GM18858 (cell line): ENCODE data around the gene CBLC.

Experiments
- ATAC-seq: cut with Tn5 transposase; IDR thresholded peaks from one replicate; pipeline ENCODE4 v1.9.1; 2021; ENCODE audit not compliant: unreplicated experiment

Gene CBLC

DNA sequence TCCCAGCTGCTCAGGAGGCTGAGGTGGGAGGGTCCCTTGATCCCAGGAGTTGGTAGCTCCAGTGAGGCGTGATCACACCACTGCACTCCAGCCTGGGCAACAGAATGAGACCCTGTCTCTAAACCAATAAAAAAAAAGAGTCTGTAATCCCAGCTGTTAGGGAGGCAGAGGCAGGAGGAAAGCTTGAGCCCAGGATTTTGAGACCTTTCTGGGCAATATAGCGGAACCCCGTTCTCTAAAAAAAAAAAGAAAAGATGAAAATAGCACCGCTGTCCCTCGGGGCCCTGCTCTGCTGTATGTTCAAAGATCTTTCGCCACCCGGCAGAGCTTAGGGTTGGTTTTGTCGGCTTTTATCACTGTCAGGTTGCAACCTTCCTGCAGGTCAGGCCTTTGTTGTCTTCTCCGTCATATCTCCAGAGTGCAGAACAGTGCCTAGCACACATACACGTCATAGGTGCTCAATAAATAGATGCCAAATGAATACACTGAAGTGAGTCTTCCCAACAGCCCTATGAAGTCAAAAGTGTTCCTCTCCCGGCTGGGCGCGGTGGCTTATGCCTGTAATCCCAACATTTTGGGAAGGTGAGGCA lies 17.8 kb downstream of the CBLC start:
- ATAC-seq = no peak

DNA sequence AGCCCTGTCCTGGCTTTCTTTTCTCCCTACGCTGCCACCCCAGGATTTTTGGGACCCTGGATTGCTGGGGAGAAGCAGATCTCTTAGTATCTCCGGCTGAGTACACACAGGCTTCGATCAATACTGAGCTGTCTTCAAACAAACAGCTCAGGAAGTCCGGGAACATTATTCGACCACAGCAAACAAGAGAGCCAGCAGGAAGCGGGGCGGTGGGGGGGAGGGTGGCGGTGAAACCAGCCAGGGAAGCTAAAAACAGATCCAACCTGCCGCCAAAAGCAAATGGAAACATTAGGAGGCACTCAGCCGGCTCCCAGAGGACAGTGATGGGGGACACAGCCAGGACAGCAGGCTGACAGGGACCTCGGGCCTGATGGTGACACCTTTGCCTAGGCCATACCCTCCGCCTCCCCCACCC lies 19.0 kb downstream of the CBLC start:
- ATAC-seq = no peak

DNA sequence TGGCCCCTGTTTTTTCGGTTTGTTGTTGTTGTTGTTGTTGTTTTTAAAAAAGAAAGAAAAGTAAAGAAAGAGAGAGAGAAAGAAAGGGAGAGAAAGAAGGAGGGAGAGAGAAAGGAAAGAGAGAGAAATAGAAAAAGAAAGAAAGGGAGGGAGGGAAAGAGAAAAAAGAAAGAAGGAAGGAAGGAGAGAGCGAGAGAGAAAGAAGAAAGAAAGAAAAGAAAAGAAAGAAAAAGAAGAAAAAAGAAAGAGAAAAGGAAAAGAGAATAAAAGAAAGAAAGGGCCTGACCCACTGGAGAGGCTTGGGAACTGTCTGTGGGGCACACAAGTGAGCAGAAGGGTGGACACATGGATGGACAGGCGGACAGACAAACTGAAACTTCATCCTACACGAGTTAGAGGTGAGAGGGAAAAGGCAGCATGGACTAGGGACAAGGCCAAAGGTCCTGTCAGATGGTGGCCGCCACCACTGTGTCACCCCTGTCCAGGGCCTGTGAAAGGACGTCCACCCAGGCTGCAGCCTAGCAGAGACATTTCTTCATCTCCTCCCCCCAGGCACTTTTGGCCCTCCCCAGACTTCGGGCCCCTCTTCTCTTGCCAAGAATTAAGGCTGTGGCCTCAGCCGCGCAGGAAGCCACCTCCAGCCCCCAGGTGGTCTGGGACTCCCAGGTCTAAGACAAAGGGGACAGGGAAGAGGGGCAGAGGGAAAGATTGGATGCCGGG lies 22.1 kb downstream of the CBLC start:
- ATAC-seq = no peak

DNA sequence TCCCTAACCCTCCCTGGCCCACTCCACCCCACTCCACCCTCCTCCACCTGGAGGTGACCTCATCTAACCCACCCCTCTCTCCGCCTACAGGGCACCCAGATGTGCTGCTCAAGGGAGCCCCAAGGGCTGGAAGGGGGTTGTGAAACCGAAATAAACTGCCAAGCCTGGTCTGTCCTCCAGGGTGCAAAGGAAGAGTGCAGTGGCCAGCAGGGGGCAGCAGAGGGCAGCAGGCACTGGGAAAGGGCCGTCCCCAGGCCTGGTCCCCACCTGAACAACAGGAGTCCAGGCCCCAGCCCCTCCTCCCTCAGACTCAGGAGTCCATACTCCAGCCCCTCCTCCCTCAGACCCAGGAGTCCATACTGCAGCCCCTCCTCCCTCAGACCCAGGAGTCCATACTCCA lies 22.8 kb downstream of the CBLC start:
- ATAC-seq = no peak

DNA sequence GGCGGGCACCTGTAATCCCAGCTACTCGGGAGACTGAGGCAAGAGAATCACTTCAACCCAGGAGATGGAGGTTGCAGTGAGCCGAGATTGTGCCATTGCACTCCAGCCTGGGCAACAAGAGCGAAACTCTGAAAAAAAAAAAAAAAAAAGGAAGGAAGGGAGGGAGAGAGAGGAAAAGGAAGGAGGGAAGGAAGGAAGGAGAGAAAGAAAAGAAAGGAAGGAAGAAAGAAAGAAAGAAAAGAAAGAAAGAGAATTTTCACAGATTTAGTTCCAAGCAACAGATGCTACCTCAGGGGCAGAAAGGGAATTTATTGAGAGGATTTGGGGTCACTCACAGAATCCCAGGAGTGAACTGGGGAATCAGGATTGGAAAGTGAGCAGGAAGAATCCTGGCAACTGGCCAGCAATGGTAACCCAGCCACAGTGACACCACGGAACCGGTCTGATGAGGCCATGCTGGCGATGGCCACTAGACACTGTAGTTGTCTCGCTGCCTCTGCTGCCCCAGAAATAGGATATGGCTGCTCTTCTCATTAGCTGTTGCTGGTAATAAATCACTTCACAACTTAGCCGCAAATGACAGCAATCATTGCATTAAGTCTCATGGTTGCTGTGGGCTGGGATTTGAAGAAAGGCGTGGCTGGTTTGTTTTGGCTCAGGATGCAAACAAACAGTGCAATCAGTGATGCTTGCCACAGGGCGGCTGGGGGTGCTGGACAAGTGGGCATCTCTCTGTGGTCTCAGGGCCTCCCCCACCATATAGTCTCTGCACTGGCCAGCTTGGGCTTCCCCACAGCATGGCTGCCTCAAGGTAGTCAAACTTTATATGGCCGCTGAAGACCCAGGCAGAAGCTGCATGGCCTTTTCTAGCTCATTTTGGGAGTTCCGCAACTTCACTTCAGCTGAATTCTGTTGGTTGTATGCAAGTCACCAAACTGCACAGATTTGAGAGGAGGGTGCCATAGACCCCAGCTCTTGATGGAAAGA lies 26.0 kb downstream of the CBLC start:
- ATAC-seq = no peak

DNA sequence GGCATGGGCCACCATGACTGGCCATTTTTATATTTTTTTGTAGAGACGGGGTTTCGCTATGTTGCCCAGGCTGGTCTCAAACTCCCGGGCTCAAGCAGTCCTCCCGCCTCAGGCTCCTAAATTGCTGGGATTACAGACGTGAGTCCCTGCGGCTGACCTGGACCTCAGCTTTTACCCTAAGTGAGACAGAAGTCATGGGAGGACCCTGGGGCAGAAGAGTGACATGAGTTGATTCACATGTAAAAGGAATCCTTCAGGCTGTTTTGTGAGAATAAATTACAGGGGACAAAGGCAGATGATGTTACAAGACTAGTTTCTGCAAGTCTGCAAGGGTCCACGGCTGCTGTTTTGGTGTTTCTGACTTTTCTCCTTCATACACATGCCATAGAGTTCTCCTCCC lies 28.6 kb downstream of the CBLC start:
- ATAC-seq = no peak

DNA sequence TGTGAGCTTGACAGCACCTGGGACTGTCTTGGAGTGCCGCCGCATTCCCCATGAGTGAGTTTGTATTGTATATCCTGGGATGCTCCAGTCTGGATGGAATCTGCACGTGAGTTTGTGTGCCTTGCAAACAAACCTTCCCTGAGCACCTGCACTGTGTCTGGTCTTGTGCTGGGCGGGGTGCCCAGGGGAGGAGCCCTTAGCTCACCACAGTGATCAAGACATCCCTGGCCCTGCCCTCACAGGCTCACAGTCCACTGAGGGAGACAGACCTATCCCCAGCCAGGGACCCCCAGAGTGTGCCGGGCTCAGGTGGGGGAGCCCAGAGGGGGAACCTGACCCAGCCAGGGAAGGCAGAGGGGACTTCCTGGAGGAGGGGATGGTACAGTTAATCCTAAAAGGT lies 29.5 kb downstream of the CBLC start:
- ATAC-seq = no peak

DNA sequence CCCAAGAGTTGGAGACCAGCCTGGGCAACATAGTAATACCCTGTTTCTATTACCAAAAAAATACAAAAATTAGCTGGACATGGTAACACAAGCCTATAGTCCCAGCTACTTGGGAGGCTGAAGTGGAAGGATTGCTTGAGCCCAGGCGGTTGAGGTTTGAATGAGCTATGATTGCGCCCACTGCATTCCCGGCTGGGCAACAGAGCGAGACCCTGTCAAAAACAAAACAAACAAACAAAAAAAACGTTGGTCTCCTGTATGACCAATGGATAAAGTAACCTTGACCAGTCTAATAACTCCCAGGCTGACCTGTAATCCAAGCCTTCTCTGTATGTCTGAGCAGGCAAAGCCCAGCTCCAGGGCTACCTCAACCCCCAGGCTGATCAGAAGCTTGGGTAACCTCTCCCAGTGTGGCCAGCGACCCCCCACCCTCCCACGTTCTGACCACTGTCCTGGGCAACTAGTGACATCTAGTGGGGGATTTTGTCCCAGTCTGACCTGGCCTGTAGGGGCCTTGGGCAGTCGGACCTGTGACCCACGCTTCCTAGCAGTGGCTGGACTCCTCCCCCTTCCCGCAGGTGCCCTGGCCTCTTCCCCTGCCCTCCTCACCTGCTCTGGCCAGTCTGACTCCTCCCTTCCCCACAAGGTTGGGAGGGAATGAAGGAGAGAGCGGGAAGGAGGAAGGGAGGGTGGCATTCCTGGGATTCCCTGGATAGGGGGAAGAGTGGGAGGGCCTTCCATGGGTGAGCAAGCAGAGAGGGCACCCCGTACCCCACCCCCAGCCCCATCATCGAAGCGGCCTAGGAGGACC lies 30.2 kb downstream of the CBLC start:
- ATAC-seq = no peak

DNA sequence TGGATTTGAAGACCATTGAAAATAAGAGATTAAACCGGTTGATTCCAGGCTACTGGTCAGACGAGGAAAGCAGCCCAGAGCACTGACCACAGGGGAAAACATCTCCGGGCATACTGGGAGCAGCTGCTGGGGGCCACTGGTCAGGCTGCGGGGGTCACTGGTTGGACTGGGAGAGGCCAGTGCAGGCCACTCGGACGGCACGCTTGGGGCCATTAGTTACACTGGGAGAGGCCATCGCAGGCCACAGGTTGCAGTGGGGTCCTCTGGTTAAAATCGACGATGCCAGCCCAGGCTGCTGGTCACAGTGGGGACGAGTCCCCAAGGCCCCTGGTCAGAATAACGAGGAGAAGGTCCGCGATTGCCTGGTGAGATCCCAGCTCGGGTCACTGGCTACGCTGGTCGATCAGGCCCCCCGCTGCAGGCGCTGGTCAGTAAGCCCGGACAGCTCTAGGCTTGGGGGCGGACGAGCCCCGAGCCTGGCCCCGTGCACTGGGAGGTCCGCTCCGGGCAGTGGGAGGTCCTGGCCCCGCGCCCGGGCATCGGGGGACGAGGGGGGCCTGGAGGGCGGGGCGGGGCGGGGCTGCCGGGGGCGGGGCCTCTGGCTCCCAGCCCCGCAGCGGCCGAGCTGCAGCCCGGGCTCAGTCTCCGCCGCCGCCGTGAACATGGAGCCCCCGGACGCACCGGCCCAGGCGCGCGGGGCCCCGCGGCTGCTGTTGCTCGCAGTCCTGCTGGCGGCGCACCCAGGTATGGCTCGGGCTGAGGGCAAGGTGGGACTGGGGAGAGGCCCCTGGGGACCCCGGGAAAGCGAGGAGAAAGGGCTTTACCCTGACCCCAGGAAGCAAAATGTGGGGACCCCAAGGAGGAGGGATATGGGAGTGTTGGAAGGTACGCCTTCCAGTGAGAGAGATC lies 31.0 kb downstream of the CBLC start, which contains the start of gene BCAM:
Gene BCAM (plus strand): TSS at position 641 of the 909 bp plus-strand sequence. CDS start 22 bp downstream, at position 663.
- ATAC-seq = no peak

DNA sequence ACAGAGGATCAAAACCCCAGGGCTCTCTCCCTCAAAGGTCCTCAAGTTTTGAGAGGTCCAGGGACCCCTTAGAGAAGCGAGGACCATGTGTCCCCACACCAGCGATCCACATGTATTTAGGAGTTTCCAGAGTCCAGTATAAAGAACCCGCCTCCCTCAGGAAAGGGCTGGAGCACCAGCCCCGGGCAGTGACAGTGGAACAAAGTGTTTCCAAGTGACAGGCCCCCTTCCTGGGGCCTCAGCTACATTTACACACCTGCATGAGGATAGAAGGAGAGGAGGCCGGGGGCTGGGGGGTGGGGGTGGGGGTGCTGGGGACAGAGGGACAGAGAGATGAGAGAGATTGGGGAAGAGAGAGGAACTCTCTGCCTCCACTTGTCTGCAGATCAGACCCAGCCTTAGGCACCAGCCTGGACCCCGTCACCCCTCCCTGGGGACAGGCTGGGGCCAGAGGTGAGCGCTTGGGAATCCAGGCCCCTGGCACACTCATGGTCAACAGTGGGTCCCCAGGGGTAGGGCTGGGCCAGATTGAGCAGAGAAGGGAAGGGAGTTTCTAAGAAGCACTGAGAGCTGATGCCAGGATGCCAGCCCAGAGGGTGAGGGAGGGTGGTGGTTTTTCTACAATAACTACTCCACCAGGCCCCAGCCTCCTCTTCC lies 32.0 kb downstream of the CBLC start:
- ATAC-seq = no peak

DNA sequence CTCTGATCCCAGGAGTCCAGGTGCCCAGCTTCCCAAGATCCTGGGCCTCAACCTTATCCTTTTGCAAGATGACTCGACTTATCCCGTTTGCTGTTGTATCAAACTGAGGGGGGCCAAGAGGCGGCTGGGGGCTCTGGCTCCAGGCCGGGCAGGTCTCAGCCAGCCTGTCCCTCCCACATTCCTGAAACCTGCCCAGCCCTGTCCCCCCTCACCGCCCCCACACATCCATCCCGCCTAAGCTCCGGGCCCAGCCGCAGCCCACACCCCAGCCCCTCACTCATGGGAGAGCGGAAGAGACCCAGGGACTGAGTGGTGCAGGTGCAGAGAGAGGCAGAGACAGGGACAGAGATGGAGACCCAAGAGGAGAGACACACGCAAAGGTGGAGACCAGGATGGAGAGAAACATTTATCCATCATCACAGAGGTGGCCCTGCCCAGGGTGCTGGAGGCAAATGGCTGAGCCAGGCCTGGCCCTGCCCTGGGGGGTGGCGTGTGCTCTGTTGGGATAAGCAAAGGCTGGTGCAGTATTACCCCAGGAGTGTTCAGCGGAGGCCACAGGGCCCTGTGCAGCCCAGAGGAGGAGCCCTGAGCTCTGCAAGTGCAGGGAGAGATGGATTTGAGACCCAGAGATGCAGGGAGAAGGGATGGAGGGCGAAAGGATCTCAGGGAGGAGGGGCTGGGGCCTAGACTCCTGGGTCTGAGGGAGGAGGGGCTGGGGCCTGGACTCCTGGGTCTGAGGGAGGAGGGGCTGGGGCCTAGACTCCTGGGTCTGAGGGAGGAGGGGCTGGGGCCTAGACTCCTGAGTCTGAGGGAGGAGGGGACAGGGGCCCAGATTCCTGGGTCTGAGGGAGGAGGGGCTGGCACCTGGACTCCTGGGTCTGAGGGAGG lies 32.8 kb downstream of the CBLC start:
- no peak for ATAC-seq

DNA sequence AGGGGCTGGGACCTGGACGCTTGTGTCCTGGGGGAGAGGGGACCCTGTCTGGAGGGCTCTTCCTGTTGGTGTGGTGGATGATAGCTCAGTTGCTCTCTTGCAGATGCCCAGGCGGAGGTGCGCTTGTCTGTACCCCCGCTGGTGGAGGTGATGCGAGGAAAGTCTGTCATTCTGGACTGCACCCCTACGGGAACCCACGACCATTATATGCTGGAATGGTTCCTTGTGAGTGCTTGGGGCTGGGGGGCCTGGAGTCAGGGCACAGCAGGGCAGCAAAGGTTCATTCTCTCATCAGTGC lies 33.4 kb downstream of the CBLC start:
- ATAC-seq = no peak

DNA sequence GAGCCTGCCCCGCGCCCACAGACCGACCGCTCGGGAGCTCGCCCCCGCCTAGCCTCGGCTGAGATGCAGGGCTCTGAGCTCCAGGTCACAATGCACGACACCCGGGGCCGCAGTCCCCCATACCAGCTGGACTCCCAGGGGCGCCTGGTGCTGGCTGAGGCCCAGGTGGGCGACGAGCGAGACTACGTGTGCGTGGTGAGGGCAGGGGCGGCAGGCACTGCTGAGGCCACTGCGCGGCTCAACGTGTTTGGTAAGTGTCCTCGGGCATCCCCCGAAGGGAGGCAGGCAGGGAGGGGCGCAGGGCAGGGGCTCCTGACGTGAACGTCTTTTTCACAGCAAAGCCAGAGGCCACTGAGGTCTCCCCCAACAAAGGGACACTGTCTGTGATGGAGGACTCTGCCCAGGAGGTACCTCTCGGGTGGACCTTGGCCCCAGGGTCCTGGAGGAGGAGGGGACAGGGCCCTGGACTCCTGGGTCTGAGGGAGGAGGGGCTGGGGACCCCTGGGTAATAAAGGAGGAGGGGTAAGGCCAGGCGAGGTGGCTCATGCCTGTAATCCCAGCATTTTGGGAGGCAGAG lies 34.5 kb downstream of the CBLC start:
- no peak for ATAC-seq

DNA sequence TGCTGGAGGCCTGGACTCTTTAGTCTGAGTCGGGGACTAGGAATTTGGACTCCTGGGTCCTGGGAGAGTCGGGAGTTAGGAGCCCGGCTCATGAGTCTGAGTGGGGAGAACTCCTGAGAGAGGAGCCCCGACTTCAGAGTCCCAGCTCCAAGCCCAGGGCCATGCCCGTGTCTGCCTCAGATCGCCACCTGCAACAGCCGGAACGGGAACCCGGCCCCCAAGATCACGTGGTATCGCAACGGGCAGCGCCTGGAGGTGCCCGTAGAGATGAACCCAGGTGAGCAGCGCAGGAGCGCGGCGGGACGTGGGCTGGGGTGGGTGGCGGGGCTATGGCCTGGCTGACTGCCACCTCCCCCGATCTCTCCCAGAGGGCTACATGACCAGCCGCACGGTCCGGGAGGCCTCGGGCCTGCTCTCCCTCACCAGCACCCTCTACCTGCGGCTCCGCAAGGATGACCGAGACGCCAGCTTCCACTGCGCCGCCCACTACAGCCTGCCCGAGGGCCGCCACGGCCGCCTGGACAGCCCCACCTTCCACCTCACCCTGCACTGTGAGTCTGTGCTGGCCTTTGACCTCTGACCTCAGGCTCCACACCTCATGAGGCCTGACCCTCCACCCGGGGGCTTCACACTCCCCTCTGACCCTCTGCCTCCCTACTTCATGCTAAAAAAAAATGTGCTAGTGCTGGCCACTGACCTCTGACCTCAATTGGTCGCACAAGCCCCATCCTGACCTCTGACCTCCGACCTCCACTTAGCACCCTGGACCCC lies 35.6 kb downstream of the CBLC start:
- no peak for ATAC-seq

DNA sequence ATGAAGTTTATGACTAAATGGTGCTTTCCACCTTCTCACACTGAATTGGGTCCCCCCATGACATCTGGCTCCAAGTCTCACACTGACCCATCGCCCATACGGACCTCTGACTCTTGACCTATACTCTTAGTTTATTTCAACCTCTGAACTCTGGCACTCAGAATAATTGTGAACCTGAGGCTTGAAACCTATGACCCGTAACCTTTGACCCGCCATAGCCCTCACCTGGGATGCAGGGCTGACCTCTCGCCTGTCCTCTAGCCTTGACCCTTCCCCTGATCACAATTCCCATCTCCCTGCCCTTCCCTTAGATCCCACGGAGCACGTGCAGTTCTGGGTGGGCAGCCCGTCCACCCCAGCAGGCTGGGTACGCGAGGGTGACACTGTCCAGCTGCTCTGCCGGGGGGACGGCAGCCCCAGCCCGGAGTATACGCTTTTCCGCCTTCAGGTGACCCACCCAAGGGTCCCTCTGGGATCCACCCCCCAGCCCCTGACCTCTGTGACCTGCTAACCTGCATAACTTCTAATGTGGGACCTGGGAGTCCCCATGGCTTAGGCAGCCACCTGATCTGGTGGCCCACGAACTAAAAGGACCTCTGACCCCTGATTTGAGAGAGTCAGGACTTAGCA lies 36.3 kb downstream of the CBLC start:
- ATAC-seq = no peak

DNA sequence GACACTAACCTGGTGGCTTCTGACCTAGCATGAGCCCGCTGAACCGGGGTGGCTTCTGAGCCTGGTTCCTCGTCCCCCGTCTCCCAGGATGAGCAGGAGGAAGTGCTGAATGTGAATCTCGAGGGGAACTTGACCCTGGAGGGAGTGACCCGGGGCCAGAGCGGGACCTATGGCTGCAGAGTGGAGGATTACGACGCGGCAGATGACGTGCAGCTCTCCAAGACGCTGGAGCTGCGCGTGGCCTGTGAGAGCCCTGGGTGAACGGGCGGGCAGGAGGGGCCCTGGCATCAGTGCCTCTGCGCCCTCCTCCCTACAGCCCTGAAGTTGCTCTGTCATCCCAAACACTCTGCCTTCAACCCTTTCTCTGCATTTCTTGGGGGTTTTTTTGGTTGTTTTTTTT lies 36.8 kb downstream of the CBLC start:
- no peak for ATAC-seq

DNA sequence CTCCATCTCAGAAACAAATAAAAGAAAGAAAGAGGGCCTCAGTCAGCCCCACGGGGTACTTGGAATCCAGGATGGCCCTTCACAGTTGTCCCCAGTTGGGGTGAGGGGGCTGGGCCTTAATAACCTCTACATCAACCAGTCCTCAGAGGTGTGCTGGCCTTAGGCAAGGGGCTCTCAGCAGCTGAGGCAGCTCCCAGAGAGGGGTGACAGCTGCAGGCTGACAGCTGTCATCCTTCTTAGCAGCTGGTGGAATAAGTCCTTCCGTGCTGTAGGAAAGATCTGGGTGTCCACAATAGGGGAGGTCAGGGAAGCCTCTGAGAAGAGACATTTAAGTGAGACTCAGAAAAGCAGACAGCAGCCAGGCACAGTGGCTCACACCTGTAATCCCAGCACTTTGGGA lies 38.6 kb downstream of the CBLC start:
- no peak for ATAC-seq
